BLaER1 treated with 17β-estradiol and CSF1 and Interleukin-3, amounts not matched to agents 10 nM and 100 nM (cell line): Measurements from ENCODE around the gene ATP6V1B1.

Experiments used
- H3K27ac ChIP-seq, 11 experiments: shearing (Covaris generic); formaldehyde crosslinking; 2 replicates each; pipeline ENCODE4 v1.8.1; 2022
- H3K27me3 ChIP-seq, 11 experiments: shearing (Covaris generic); formaldehyde crosslinking; 2 replicates each; pipeline ENCODE4 v1.8.1; 2022
- H3K36me3 ChIP-seq, 11 experiments: shearing (Covaris generic); formaldehyde crosslinking; 2 replicates each; pipeline ENCODE4 v1.8.1; 2022
- H3K4me1 ChIP-seq, 10 experiments: shearing (Covaris generic); formaldehyde crosslinking; 2 replicates each; pipeline ENCODE4 v1.8.1; 2022
- H3K4me2 ChIP-seq, 11 experiments: shearing (Covaris generic); formaldehyde crosslinking; 2 replicates each; pipeline ENCODE4 v1.8.1; 2022
- H3K4me3 ChIP-seq, 10 experiments: shearing (Covaris generic); formaldehyde crosslinking; 2 replicates each; pipeline ENCODE4 v1.8.1; 2022
- H3K9ac ChIP-seq, 11 experiments: shearing (Covaris generic); formaldehyde crosslinking; 2 replicates each; pipeline ENCODE4 v1.8.1; 2022
- H3K9me3 ChIP-seq, 11 experiments: shearing (Covaris generic); formaldehyde crosslinking; replicated peaks in 1 of 11; 2 replicates each; pipeline ENCODE4 v1.8.1; 2022
- H4K20me1 ChIP-seq, 11 experiments: shearing (Covaris generic); formaldehyde crosslinking; 2 replicates each; pipeline ENCODE4 v1.8.1; 2022
- Cebpa-rat ChIP-seq, 11 experiments: shearing (Covaris generic); IDR thresholded peaks; 2 replicates each; pipeline ENCODE4 v1.8.1; 2022

The ATP6V1B1 gene

GRCh38 chr2:70897977-70898226 lies 37.8 kb upstream of the ATP6V1B1 start:
- Histone ChIP-seq H3K4me3 (no peak overlapping the region), H3K9ac (no peak overlapping the region), H3K27ac (no peak overlapping the region), H3K4me2 (no peak overlapping the region), H3K36me3 (no peaks in the 10 kb centered on the region), H4K20me1 (peaks cover 0 to 16% (median 3%) of the 10 kb centered on the region in 11 experiments; a peak in 9 of 22 replicates), H3K4me1 (peaks cover 0 to 22% (median 10%) of the 10 kb centered on the region in 10 experiments; a peak in 10 of 20 replicates), H3K9me3 (peaks cover 18 to 40% (median 22%) of the 10 kb centered on the region in 11 experiments), H3K27me3 (peaks cover 99 to 100% (median 100%) of the 10 kb centered on the region in 11 experiments)
- no peak for TF ChIP-seq Cebpa-rat (IDR thresholded peaks at IDR 0.05)

GRCh38 chr2:70898363-70899240 lies 37.1 kb upstream of the ATP6V1B1 start:
- Histone ChIP-seq H3K4me3 (no peak overlapping the region), H4K20me1 (peaks cover 0 to 16% (median 3%) of the 10 kb centered on the region in 11 experiments; a peak in 9 of 22 replicates), H3K36me3 (no peaks in the 10 kb centered on the region), H3K4me1 (peaks cover 0 to 22% (median 10%) of the 10 kb centered on the region in 10 experiments; a peak in 10 of 20 replicates), H3K27me3 (peaks cover 99 to 100% (median 100%) of the 10 kb centered on the region in 11 experiments), H3K9me3 (peaks cover 18 to 41% (median 22%) of the 10 kb centered on the region in 11 experiments), H3K4me2 (peak overlapping the region in 2 of 11 experiments; percentile 5 to 87; a peak in 2 of 22 replicates), H3K27ac (no peak overlapping the region), H3K9ac (no peak overlapping the region)
- no peak for TF ChIP-seq Cebpa-rat (IDR thresholded peaks at IDR 0.05)

- Histone ChIP-seq H4K20me1 (peaks cover 0 to 15% (median 3%) of the 10 kb centered on the region in 11 experiments; a peak in 7 of 22 replicates), H3K27ac (no peak overlapping the region), H3K4me2 (peak overlapping the region in 8 of 11 experiments; percentile 73 to 87 (median 83); a peak in 8 of 22 replicates), H3K4me3 (peak overlapping the region in 8 of 10 experiments; percentile 28 to 62 (median 58); a peak in 10 of 20 replicates), H3K9me3 (peaks cover 34 to 67% (median 48%) of the 10 kb centered on the region in 11 experiments), H3K9ac (no peak overlapping the region), H3K27me3 (peaks cover 100% of the 10 kb centered on the region in 11 experiments), H3K36me3 (no peaks in the 10 kb centered on the region), H3K4me1 (peaks cover 0 to 22% (median 10%) of the 10 kb centered on the region in 10 experiments; a peak in 10 of 20 replicates)
- TF ChIP-seq Cebpa-rat (IDR thresholded peaks at IDR 0.05): no peak
Observed at GRCh38 chr2:70901227-70902066, 34.3 kb upstream of the ATP6V1B1 start.

- Histone ChIP-seq H3K4me3 (no peak overlapping the region), H3K9me3 (peaks cover 34 to 67% (median 47%) of the 10 kb centered on the region in 11 experiments), H3K9ac (no peak overlapping the region), H4K20me1 (peaks cover 0 to 15% (median 3%) of the 10 kb centered on the region in 11 experiments; a peak in 7 of 22 replicates), H3K27me3 (peaks cover 100% of the 10 kb centered on the region in 11 experiments), H3K4me2 (no peak overlapping the region), H3K27ac (no peak overlapping the region), H3K36me3 (no peaks in the 10 kb centered on the region), H3K4me1 (peaks cover 0 to 22% (median 10%) of the 10 kb centered on the region in 10 experiments; a peak in 10 of 20 replicates)
- no peak for TF ChIP-seq Cebpa-rat (IDR thresholded peaks at IDR 0.05)
Observed at GRCh38 chr2:70902067-70902442, 33.6 kb upstream of the ATP6V1B1 start.

DNA sequence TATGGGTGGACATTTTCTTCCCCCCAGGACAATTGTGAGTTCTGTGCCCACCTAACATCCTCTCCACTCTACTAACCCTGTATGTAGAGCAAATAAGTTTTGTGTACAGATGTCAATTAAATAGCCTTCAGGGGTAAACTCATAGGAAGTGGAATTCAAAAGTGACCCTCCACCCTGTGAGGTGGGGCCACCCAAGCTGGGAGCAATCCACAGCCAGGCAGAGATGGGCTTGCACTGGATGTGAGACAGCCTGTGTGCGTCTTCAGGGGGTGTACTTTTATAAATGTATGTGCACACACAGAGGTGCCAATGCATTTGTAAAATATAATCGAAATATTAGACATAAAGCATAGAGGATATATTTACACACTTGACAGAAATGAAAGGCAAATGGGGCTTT lies 33.1 kb upstream of the ATP6V1B1 start:
- H3K27ac ChIP-seq: no peak overlapping the region
- no peaks in the 10 kb centered on the region for H3K36me3 ChIP-seq
- no peak overlapping the region for H3K4me3 ChIP-seq
- TF ChIP-seq Cebpa-rat (IDR thresholded peaks at IDR 0.05): no peak
- peaks cover 0 to 14% (median 3%) of the 10 kb centered on the region in 11 experiments; a peak in 7 of 22 replicates for H4K20me1 ChIP-seq
- no peak overlapping the region for H3K9ac ChIP-seq
- H3K27me3 ChIP-seq: peaks cover 100% of the 10 kb centered on the region in 11 experiments
- H3K9me3 ChIP-seq: peaks cover 34 to 72% (median 44%) of the 10 kb centered on the region in 11 experiments
- H3K4me2 ChIP-seq: no peak overlapping the region
- peaks cover 0 to 22% (median 10%) of the 10 kb centered on the region in 10 experiments; a peak in 10 of 20 replicates for H3K4me1 ChIP-seq

DNA sequence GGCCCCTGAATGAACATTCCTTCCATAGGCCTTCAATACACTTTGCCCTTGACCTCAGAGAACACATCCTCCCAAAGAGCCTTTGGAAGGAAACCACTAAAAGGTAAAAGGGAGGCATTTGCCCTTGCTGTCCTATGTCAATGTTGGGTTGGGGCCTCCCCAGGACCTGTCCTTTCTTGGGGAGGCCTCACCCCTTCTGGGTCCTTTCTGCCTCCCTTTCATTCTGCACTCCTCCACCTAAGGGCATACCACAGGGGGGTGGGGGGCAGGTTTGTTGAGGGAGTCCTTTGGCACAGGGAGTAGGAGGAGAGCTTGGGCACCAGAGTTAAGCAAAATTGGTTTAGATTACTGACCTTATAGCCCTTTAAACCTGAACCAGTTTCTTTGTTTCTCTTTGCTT lies 32.5 kb upstream of the ATP6V1B1 start:
- Histone ChIP-seq H3K4me2 (no peak overlapping the region), H3K9me3 (peaks cover 34 to 72% (median 44%) of the 10 kb centered on the region in 11 experiments), H4K20me1 (peaks cover 0 to 12% (median 3%) of the 10 kb centered on the region in 11 experiments; a peak in 7 of 22 replicates), H3K4me3 (no peak overlapping the region), H3K27ac (no peak overlapping the region), H3K36me3 (no peaks in the 10 kb centered on the region), H3K9ac (no peak overlapping the region), H3K27me3 (peaks cover 97 to 100% (median 100%) of the 10 kb centered on the region in 11 experiments), H3K4me1 (peaks cover 0 to 22% (median 10%) of the 10 kb centered on the region in 10 experiments; a peak in 10 of 20 replicates)
- TF ChIP-seq Cebpa-rat (IDR thresholded peaks at IDR 0.05): no peak

GRCh38 chr2:70903641-70904340 lies 31.9 kb upstream of the ATP6V1B1 start:
- H3K36me3 ChIP-seq: no peaks in the 10 kb centered on the region
- no peak for TF ChIP-seq Cebpa-rat (IDR thresholded peaks at IDR 0.05)
- H3K4me1 ChIP-seq: peaks cover 0 to 19% (median 9%) of the 10 kb centered on the region in 10 experiments; a peak in 10 of 20 replicates
- H3K9ac ChIP-seq: no peak overlapping the region
- no peak overlapping the region for H3K4me2 ChIP-seq
- peaks cover 34 to 69% (median 44%) of the 10 kb centered on the region in 11 experiments for H3K9me3 ChIP-seq
- H3K27ac ChIP-seq: no peak overlapping the region
- H3K4me3 ChIP-seq: no peak overlapping the region
- H3K27me3 ChIP-seq: peaks cover 94 to 100% (median 99%) of the 10 kb centered on the region in 11 experiments
- H4K20me1 ChIP-seq: peaks cover 0 to 12% (median 3%) of the 10 kb centered on the region in 11 experiments; a peak in 7 of 22 replicates
